ENCODE data around the gene AMBRA1. TPM values are rescaled to one million over a fixed set of nuclear protein-coding genes. Genes with fewer than 3 reads are reported as not detected.

Gene AMBRA1
- total RNA-seq, 1 donor from 2014 or later = 29.4 TPM

DNA sequence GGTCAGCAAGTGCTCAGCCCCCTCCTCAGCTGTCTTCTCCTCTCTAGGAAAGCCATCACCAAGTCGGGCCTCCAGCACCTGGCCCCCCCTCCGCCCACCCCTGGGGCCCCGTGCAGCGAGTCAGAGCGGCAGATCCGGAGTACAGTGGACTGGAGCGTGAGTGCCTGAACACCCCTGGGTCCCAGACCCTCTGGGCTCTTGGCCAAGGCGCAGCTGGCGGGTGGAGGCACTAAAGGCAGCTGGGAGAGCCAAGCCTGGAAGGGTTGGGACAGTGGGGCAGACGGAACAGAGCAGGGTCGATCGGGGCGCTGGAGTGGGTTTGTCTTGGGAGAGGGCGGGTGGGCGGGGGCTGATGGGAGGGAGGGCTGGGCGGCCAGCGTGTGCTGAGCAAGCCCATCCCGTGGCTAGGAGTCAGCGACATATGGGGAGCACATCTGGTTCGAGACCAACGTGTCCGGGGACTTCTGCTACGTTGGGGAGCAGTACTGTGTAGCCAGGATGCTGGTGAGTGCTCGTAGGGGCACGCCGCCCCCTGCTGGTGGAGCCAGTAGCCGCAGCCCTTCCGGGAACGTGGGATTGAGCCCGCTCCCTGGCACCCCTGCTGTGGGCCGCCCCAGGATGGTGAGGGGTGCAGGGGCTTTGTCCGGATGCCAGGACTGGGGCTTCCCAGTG lies 226.4 kb downstream of the AMBRA1 start:
- FAIRE-seq (no peak), DNase-seq (ENCODE audit: low read depth) (no peak)
- Histone ChIP-seq H3K79me2 (ENCODE audit: insufficient read depth, low read length) (peaks cover 19% of the 10 kb centered on the region), H3K4me2 (ENCODE audit: low read length) (no peak overlapping the region), H3K9me3 (ENCODE audit: insufficient read depth, low read depth, low read length) (no peaks in the 10 kb centered on the region), H2AFZ (ENCODE audit: low read depth, low read length) (no peak overlapping the region), H3K9ac (ENCODE audit: low read length) (no peak overlapping the region), H4K20me1 (ENCODE audit: insufficient read depth, low read length) (peaks cover 53% of the 10 kb centered on the region), H3K27me3 (ENCODE audit: insufficient read depth, low read length) (no peaks in the 10 kb centered on the region), H3K4me1 (ENCODE audit: insufficient read depth, low read length) (peaks cover 24% of the 10 kb centered on the region), H3K27ac (ENCODE audit: low read depth, low read length) (no peak overlapping the region), H3K4me3 (ENCODE audit: insufficient read depth, low read depth, low read length) (no peak overlapping the region), H3K36me3 (ENCODE audit: insufficient read depth, low read length) (no peaks in the 10 kb centered on the region)
- Mint-ChIP-seq H3K36me3 (ENCODE audit: low read depth, unreplicated experiment) (peaks cover 9% of the 10 kb centered on the region), H3K4me1 (ENCODE audit: low read depth, unreplicated experiment) (peaks cover 12% of the 10 kb centered on the region), H3K4me3 (ENCODE audit: unreplicated experiment) (no peak overlapping the region), H3K27me3 (ENCODE audit: low read depth, unreplicated experiment) (no peaks in the 10 kb centered on the region), H3K27ac (ENCODE audit: unreplicated experiment) (no peak overlapping the region), H3K9me3 (ENCODE audit: unreplicated experiment) (no peaks in the 10 kb centered on the region)
- no peak for TF ChIP-seq EZH2 (IDR thresholded peaks at IDR 0.05; ENCODE audit: insufficient read depth, low read length)
- TF ChIP-seq, protein P1, sequence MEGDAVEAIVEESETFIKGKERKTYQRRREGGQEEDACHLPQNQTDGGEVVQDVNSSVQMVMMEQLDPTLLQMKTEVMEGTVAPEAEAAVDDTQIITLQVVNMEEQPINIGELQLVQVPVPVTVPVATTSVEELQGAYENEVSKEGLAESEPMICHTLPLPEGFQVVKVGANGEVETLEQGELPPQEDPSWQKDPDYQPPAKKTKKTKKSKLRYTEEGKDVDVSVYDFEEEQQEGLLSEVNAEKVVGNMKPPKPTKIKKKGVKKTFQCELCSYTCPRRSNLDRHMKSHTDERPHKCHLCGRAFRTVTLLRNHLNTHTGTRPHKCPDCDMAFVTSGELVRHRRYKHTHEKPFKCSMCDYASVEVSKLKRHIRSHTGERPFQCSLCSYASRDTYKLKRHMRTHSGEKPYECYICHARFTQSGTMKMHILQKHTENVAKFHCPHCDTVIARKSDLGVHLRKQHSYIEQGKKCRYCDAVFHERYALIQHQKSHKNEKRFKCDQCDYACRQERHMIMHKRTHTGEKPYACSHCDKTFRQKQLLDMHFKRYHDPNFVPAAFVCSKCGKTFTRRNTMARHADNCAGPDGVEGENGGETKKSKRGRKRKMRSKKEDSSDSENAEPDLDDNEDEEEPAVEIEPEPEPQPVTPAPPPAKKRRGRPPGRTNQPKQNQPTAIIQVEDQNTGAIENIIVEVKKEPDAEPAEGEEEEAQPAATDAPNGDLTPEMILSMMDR (IDR thresholded peaks at IDR 0.05; ENCODE audit: insufficient read depth, low read depth, low read length) = peak; percentile 57

DNA sequence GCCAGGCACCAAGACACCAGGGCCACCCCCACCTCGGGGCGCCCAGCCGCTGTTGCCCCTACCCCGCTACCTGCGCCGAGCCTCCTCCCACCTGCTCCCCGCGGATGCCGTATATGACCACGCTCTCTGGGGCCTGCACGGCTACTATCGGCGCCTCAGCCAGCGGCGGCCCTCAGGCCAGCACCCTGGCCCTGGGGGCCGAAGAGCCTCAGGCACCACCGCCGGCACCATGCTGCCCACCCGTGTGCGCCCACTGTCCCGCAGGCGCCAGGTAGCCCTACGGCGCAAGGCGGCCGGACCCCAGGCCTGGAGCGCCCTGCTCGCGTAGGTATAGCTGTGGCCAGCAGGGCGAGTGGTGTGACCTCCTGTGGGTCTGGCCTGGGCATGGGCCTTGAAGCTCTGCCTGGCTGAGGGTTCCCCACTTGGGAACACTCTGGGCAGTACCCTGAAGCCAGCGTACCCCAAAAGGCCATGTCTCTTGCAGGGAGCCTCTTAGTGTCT lies 227.1 kb downstream of the AMBRA1 start:
- no peak for DNase-seq (ENCODE audit: low read depth)
- peaks cover 26% of the 10 kb centered on the region for H3K79me2 ChIP-seq (ENCODE audit: insufficient read depth, low read length)
- H3K27ac ChIP-seq (ENCODE audit: low read depth, low read length) = no peak overlapping the region

More for the DNA sequence above, 227.1 kb downstream of the AMBRA1 start:
- FAIRE-seq = no peak
- no peak overlapping the region for H3K4me3 ChIP-seq (ENCODE audit: insufficient read depth, low read depth, low read length)
- H3K27ac Mint-ChIP-seq (ENCODE audit: unreplicated experiment) = no peak overlapping the region
- H3K4me1 Mint-ChIP-seq (ENCODE audit: low read depth, unreplicated experiment) = peaks cover 14% of the 10 kb centered on the region
- peaks cover 7% of the 10 kb centered on the region for H3K36me3 Mint-ChIP-seq (ENCODE audit: low read depth, unreplicated experiment)
- no peaks in the 10 kb centered on the region for H3K9me3 ChIP-seq (ENCODE audit: insufficient read depth, low read depth, low read length)
- no peak for TF ChIP-seq EZH2 (IDR thresholded peaks at IDR 0.05; ENCODE audit: insufficient read depth, low read length)
- TF ChIP-seq, protein P1 (IDR thresholded peaks at IDR 0.05; ENCODE audit: insufficient read depth, low read depth, low read length) = no peak
- no peaks in the 10 kb centered on the region for H3K36me3 ChIP-seq (ENCODE audit: insufficient read depth, low read length)
- H3K9ac ChIP-seq (ENCODE audit: low read length) = no peak overlapping the region
- no peaks in the 10 kb centered on the region for H3K9me3 Mint-ChIP-seq (ENCODE audit: unreplicated experiment)
- H3K4me2 ChIP-seq (ENCODE audit: low read length) = no peak overlapping the region
- H3K27me3 ChIP-seq (ENCODE audit: insufficient read depth, low read length) = no peaks in the 10 kb centered on the region
- no peaks in the 10 kb centered on the region for H3K27me3 Mint-ChIP-seq (ENCODE audit: low read depth, unreplicated experiment)
- peaks cover 55% of the 10 kb centered on the region for H4K20me1 ChIP-seq (ENCODE audit: insufficient read depth, low read length)
- H3K4me1 ChIP-seq (ENCODE audit: insufficient read depth, low read length) = peaks cover 30% of the 10 kb centered on the region
- no peak overlapping the region for H3K4me3 Mint-ChIP-seq (ENCODE audit: unreplicated experiment)
- no peak overlapping the region for H2AFZ ChIP-seq (ENCODE audit: low read depth, low read length)
